GM21528 (cell line): Measurements from ENCODE around the gene L3MBTL4.
"Not testable (repeated sequence)": the region's sequence is repeated elsewhere in the genome, so short reads cannot be mapped to it uniquely, and the experiment has no call there.

Experiments
- ATAC-seq: cut with Tn5 transposase; IDR thresholded peaks from one replicate; pipeline ENCODE4 v1.9.1; 2021; ENCODE audit warnings: mild to moderate bottlenecking, moderate library complexity; ENCODE audit not compliant: unreplicated experiment, low FRiP score

Gene L3MBTL4

GRCh38 chr18:6205706-6206105, 209.0 kb downstream of the L3MBTL4 start:
- ATAC-seq, result no peak

- ATAC-seq, result no peak
Observed at GRCh38 chr18:6204476-6204875, 210.2 kb downstream of the L3MBTL4 start.

DNA sequence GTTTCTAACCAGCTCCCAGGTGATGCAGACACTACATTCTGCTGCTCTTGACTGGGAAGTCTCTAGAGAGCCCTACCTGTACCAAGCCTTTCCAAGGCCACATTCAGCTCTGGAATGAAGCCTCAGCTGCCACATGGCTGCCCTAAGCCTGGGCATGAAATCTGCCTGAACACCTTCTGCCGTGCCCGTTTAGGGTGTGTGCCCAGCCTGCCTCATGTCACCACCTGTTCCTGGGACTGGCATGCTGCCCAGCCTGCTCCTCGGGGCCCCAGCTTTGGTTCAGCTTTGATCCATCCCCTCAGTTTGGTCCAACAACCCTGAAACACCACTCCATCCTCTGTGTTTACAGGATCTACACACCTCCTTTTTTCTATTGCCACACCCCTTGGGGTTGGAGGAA, 210.9 kb downstream of the L3MBTL4 start:
- no peak for ATAC-seq

GRCh38 chr18:6202861-6203260, 211.8 kb downstream of the L3MBTL4 start:
- ATAC-seq, result no peak

DNA sequence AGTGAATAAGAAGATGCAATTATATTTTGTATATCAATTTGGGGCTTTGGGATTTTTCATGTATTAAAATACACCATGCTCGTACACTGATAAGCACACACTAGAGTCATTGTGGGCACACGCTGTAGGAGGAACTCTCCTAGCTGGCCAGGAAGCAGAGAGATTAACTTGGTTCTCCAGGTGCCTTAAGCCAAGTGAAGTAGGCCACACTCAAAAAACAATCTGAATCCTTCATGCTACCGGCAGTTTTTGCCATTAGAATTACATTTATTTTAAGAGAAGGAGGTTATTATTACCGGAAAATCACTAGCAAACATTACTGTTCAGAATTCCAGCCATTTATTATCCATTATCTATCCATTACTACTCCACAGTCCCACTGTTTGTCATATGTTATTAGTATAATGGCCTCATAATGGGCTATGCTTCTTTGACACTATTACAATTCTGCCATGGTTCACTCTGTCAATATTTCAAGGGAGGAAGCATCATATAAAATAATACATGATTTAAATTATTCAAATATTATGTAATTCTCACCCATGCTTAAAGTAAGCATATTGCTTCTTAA, 214.4 kb downstream of the L3MBTL4 start:
- no peak for ATAC-seq

- no peak for ATAC-seq
Observed at GRCh38 chr18:6199777-6200176, 214.9 kb downstream of the L3MBTL4 start.

- ATAC-seq, result no peak
Observed at GRCh38 chr18:6198585-6198984, 216.1 kb downstream of the L3MBTL4 start.

DNA sequence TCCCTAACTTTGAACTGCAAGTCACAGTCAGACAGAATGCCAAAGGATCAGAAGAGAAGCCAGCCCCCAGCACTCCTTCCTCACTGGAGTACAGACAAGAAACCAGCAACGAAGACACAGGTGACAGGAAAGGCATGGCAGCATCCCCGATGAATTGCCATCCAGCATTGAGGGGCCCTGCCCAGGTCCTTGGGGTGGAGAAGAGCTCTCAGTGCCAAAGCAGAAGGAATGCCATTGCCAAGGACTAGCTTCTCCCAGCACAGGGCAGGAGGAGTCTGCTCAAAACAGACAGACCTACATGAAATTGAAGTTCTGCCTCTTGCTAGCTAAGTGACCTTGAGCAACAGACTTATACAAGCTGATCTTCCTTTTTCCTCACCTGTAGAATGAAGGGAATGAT, 220.1 kb downstream of the L3MBTL4 start:
- no peak for ATAC-seq

- not testable (repeated sequence) for ATAC-seq
Observed at GRCh38 chr18:6185782-6186181, 228.9 kb downstream of the L3MBTL4 start.

DNA sequence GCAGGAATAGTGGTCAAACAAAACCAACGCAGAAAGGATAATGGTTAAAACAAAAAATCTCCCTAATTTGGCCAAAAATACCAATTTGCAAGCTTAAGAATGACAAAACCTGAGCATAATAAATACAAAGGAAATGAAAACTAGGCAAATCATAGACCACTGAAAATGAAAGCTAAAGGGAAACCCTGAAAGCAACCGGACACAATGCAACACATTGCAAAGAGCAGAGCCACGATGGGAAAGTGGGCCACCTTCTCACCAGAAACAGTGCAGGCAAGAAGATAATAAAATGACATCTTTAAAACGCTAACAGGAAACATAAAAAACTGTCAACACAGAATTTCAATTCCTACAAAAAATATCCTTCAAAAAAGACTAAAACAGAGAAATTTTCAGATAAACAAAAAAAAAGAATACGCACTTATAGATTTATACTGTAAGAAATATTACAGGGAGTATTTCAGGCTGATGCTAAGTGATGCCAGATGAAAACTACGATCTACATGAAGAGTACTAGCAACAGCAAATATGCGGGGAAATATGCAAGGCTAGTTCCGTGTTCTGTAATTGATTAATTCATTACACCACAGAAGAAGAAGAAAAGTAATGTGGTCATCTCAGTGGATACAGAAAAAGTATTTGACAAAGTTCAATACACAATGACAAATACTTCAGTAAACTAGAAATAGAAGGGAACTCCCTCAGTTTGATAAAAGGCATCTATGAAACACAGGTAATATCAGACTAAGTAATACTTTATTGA, 239.5 kb downstream of the L3MBTL4 start:
- ATAC-seq, result no peak

DNA sequence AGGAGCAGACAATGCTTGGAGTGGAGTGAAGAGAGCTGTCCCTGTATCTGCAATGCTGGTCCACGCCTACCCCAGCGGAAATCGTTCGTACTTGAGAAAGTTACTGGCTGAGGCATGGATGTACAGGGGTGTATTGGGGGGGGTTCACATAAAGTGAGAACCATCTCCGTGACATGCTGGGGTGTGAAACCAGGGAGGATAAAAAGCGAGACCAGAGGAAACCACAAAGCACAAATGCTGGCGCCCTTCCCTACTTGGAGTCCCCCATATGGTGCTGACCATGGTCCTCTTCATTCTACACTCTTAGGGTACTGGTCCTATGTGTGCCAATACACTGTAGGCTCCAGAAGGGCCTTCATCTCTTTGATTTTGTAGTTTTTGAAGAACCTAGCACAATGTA, 244.1 kb downstream of the L3MBTL4 start:
- no peak for ATAC-seq

- ATAC-seq, result no peak
Observed at GRCh38 chr18:6161549-6161948, 253.2 kb downstream of the L3MBTL4 start.

GRCh38 chr18:6159426-6159825, 255.3 kb downstream of the L3MBTL4 start:
- no peak for ATAC-seq

- ATAC-seq, result no peak
Observed at GRCh38 chr18:6158958-6159357, 255.8 kb downstream of the L3MBTL4 start.

DNA sequence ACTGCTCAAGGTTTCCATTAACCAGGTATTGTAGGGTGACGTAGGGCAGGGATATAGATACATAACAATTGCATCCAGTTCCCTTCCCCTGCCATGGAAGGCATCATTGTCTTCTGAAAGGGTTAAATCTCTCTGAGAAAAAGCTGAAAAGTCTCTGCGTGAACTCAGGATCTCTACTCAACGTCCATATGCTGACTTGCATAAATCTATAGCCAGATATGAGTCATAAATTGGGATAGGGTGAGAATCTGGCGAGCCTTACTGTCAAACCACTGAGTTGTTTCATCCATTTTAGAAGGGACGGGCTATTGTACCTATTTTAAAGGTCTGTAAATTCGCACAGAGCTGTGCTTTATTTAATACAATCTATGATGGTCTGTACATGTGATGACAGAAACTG, 258.3 kb downstream of the L3MBTL4 start:
- ATAC-seq, result no peak

GRCh38 chr18:6155707-6156106, 259.0 kb downstream of the L3MBTL4 start:
- no peak for ATAC-seq

DNA sequence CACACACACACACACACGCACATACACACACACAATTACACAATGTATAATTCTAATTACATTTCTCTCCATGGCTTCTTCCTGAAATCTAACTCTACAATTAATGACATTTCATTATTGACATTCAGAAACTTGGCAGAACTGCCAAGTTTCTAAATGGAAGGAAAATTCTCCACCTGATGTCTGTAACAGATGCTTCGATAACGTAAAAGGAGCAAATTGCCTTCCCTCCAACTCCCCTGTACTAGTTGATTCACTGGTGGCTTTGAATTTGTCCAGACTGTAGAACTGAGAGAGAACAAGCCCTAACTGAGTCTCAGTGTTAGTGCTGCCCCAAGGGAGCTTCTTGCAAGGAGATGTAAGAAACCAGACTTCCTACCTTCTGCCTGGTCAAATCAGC, 264.3 kb downstream of the L3MBTL4 start:
- ATAC-seq, result no peak

GRCh38 chr18:6146307-6146661, 268.4 kb downstream of the L3MBTL4 start:
- no peak for ATAC-seq

DNA sequence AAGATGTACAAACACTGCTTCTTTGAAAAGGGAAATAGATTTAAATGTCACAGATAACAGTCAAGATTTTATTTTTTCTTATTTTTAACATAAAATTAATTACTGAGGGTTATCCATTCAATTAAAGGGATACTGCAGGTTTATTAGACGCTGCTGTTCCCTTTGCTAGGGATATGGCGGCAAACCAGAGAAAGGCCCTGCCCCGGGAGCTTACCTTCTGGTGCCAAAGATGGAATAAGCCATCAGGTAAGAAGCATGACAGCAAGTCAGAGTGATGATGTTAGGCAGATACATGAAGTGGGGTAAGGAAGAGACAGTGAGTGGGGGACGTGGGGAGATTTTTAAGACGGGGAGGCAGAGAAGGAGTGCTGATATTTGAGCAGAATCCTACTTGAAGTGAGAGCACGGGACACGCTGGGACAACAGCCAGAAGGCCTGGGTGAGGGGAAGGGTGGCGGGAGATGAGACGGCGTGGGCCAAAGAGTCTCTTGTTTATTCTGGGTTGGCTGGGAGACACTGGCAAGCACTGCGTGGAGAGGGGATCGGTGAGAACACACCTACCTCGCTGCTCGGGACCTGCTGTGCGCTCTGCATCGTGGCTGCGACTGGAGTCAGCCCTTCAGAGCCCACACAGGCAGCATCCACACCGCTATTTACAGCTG, 268.9 kb downstream of the L3MBTL4 start:
- ATAC-seq, result no peak

DNA sequence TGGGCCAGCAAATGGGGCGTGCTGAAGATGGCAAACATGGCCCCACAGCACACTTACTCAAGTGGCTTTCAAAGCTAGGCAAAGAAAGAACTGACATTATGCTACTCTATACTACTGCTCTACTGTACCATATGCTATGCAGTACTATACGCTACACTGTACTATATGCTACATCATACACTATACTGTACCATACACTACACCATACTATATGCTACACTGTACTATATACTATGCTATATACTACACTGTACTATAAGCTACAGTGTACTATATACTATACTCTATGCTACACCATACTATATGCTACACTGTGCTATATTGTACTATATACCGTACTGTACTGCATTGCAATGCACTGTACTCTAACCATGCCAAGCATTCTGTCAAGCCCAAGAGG, 275.7 kb downstream of the L3MBTL4 start:
- ATAC-seq, result no peak

- ATAC-seq, result not testable (repeated sequence)
Observed at GRCh38 chr18:6135901-6136300, 278.8 kb downstream of the L3MBTL4 start.

DNA sequence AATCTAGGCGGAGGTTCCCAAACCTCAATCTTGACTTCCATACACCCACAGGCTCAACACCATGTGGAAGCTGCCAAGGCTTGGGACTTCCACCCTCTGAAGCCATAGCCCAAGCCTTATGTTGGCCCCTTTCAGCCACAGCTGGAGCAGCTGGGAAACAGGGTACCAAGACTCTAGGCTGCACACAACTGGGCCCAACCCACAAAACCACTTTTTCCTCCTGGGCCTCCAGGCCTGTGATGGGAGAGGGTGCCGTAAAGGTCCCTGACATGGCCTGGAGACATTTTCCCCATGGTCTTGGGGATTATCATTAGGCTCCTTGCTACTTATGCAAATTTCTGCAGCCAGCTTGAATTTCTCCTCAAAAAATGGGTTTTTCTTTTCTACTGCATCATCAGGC, 279.7 kb downstream of the L3MBTL4 start:
- not testable (repeated sequence) for ATAC-seq
